HL-60 (cell line): ENCODE results near the gene FALEC.

Source experiments
- DNase-seq, 2 experiments: peaks; one replicate each; pipeline ENCODE4 v3.0.0-alpha.2; 2010 to 2020; ENCODE audit warnings: low read depth in 1 of 2, low spot score in 1 of 2
- H3K27ac ChIP-seq: fragments of 250-450 bp; sonication (Bioruptor Pico); replicated peaks from 2 replicates; pipeline ENCODE4 v1.5.1; 2020; ENCODE audit warnings: mild to moderate bottlenecking, moderate library complexity
- H3K27me3 ChIP-seq: fragments of 250-450 bp; sonication (Bioruptor Pico); 2 replicates; pipeline ENCODE4 v1.5.1; 2021; ENCODE audit warnings: mild to moderate bottlenecking, moderate library complexity; ENCODE audit not compliant: insufficient read depth, poor library complexity, severe bottlenecking
- H3K4me3 ChIP-seq: replicated peaks from 2 replicates; pipeline ENCODE4 v1.5.1; 2011; ENCODE audit warnings: mild to moderate bottlenecking, control low read depth, low read length; ENCODE audit not compliant: insufficient read depth
- GABPA ChIP-seq: IDR thresholded peaks from 2 replicates; pipeline ENCODE4 v1.6.1; 2012; ENCODE audit warnings: low read depth
- POLR2AphosphoS5 ChIP-seq: IDR thresholded peaks from 2 replicates; pipeline ENCODE4 v1.6.1; 2012; ENCODE audit warnings: low read depth
- SPI1 ChIP-seq: IDR thresholded peaks from 2 replicates; pipeline ENCODE4 v1.6.1; 2012; ENCODE audit warnings: low read depth, mild to moderate bottlenecking, borderline replicate concordance
- TF ChIP-seq, protein P1 (sequence below): IDR thresholded peaks from one replicate; pipeline ENCODE4 v1.5.1; 2011; ENCODE audit warnings: low read length, control low read depth, inconsistent platforms; ENCODE audit not compliant: insufficient read depth
- TF ChIP-seq, protein P2 (sequence below): IDR thresholded peaks from 2 replicates; pipeline ENCODE4 v1.6.1; 2012; ENCODE audit warnings: low read depth; ENCODE audit not compliant: insufficient replicate concordance

Gene FALEC

DNA sequence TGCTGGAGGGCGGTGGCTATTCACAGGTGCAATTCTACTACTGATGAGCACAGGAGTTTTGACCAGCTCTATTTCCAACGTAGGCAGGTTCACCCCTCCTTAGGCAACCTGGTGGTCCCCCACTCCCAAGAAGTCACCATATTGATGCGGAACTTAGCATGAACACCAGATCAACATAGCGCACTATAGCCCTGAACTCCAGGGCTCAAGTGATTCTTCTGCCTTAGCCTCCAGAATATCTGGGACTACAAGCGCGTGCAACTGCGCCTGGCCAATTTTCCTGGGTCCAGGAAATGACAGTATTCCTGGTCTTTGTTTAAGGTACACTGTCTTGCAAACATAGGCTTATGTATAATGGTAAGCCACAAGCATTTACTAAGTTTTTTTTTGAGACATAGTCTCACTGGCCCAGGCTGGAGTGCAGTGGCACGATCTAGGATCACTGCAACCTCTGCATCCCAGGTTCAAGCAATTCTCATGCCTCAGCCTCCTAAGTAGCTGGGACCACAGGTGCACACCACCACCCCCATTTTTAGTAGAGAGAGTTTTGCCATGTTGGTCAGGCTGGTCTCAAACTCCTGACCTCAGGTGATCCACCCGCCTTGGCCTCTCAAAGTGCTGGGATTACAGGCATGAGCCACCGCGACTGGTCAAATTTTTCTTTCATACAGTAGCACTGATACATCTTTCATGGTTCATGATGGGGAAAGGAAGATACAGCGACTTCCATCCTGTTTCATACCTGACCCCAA, 51.2 kb downstream of the FALEC start:
- Histone ChIP-seq H3K27me3 (no peaks in the 10 kb centered on the region), H3K27ac (no peak overlapping the region), H3K4me3 (no peak overlapping the region)
- TF ChIP-seq, protein P1, sequence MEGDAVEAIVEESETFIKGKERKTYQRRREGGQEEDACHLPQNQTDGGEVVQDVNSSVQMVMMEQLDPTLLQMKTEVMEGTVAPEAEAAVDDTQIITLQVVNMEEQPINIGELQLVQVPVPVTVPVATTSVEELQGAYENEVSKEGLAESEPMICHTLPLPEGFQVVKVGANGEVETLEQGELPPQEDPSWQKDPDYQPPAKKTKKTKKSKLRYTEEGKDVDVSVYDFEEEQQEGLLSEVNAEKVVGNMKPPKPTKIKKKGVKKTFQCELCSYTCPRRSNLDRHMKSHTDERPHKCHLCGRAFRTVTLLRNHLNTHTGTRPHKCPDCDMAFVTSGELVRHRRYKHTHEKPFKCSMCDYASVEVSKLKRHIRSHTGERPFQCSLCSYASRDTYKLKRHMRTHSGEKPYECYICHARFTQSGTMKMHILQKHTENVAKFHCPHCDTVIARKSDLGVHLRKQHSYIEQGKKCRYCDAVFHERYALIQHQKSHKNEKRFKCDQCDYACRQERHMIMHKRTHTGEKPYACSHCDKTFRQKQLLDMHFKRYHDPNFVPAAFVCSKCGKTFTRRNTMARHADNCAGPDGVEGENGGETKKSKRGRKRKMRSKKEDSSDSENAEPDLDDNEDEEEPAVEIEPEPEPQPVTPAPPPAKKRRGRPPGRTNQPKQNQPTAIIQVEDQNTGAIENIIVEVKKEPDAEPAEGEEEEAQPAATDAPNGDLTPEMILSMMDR, result no peak
- no peak for TF ChIP-seq POLR2AphosphoS5
- no peak for TF ChIP-seq GABPA
- no peak for TF ChIP-seq SPI1
- TF ChIP-seq, protein P2, sequence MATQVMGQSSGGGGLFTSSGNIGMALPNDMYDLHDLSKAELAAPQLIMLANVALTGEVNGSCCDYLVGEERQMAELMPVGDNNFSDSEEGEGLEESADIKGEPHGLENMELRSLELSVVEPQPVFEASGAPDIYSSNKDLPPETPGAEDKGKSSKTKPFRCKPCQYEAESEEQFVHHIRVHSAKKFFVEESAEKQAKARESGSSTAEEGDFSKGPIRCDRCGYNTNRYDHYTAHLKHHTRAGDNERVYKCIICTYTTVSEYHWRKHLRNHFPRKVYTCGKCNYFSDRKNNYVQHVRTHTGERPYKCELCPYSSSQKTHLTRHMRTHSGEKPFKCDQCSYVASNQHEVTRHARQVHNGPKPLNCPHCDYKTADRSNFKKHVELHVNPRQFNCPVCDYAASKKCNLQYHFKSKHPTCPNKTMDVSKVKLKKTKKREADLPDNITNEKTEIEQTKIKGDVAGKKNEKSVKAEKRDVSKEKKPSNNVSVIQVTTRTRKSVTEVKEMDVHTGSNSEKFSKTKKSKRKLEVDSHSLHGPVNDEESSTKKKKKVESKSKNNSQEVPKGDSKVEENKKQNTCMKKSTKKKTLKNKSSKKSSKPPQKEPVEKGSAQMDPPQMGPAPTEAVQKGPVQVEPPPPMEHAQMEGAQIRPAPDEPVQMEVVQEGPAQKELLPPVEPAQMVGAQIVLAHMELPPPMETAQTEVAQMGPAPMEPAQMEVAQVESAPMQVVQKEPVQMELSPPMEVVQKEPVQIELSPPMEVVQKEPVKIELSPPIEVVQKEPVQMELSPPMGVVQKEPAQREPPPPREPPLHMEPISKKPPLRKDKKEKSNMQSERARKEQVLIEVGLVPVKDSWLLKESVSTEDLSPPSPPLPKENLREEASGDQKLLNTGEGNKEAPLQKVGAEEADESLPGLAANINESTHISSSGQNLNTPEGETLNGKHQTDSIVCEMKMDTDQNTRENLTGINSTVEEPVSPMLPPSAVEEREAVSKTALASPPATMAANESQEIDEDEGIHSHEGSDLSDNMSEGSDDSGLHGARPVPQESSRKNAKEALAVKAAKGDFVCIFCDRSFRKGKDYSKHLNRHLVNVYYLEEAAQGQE, result no peak
- no peak for DNase-seq

DNA sequence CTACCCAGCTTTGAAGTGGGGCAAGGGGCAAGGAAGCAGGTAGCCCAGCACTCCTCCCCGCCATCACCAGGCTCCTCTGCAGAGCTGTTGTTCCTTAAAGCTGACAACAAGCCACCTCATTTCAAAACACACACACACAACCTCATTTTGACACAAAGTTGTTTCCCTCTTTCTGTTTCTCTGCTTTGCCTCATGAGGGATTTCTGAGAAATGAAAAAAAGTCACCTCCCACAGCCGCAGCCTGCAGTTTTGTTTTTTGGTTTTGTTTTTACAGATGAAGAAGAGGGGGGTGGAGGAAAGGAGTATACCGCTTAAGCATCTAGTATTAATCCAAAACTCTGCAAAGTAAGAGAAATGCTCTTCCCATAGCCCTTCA, 51.8 kb downstream of the FALEC start:
- Histone ChIP-seq H3K4me3 (no peak overlapping the region), H3K27ac (0 out of 2 replicates have a peak overlapping the region, but pooled peaks have one; percentile 26), H3K27me3 (no peaks in the 10 kb centered on the region)
- DNase-seq, result peak in 1 of 2 experiments; percentile 24
- TF ChIP-seq, protein P1, result no peak
- TF ChIP-seq, protein P2, result no peak
- TF ChIP-seq POLR2AphosphoS5, result no peak
- TF ChIP-seq GABPA, result no peak
- no peak for TF ChIP-seq SPI1

DNA sequence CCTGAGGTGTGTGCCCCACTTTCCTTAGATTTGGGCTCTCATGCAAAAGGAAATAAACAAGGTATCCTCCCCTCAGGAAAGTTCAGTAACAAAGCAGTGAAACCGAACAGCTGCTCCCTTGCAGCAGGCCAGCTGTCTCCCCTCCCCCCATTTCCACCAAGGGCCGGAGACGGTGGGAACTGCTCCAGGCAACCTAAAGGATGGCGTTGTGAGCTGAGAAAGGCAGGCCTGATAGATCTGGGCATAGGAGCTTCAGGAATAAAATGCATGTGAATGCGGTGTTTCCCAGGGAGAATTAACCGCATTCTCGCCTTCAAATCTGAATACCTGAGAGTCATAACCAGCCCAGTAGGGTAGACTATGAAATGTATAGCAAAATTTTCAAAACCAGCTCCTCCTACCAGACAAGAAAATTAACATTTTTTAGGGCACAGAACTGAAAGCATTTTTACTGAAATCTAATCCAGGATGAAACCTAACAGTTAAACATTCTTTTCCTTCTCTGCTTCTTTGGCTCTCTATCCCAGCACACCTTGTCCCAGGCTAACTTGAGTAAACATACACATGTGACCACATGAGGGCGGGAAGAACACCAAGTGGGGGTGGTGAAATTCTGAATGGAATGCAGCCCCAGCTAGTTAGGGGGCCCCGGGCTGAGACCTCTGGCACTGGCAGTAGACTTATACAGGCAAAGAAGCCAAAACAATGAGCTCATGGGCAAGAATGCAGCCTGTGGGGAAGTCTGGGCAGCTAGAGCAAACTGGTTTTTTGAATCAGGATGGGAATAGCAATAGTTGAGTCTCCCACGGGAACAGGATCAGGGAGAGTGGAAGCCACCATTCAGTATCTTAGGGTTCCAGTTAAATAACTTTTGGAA, 52.4 kb downstream of the FALEC start:
- TF ChIP-seq, protein P2, result no peak
- TF ChIP-seq, protein P1, result no peak
- TF ChIP-seq POLR2AphosphoS5 (no peak), SPI1 (no peak)
- no peak overlapping the region for H3K4me3 ChIP-seq
- 0 out of 2 replicates have a peak overlapping the region, but pooled peaks have one; percentile 26 for H3K27ac ChIP-seq
- DNase-seq, result no peak
- H3K27me3 ChIP-seq, result no peaks in the 10 kb centered on the region
